ENCODE data around the gene MRPS11.
"Not testable (repeated sequence)": the region's sequence is repeated elsewhere in the genome, so short reads cannot be mapped to it uniquely, and the experiment has no call there.

The MRPS11 gene

DNA sequence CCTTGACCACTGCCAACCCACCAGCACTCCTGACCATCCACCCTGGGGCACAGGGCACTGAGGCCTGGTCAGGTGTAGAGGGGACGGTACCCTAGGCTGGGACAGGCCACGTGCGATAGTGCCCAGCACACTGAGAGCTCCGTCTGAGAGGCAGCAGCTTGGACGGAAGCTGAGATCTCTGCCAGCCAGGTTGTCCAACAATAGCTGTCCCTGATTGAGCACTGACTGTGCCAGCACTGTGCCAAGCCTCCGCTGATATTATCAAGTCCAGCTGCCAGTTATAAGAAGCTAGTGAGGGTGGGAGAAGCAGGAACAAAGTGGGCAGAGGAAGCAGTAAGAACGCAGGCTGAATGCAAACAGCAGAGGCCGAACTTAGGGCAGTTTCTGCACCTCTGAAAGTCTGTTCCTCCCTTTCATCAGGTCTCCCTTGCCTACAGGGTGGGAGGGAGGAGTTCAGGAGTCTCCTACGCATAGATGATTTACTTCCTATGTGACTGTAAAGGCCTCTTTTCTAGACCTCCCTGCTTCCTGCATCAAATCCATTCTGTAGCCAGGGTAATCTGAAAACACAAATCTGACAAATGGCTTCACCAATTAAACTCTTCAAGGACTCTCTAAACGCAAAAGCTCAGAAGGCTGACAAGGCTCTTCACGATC, 29.7 kb downstream of the MRPS11 start:
- DNase-seq = no peak

DNA sequence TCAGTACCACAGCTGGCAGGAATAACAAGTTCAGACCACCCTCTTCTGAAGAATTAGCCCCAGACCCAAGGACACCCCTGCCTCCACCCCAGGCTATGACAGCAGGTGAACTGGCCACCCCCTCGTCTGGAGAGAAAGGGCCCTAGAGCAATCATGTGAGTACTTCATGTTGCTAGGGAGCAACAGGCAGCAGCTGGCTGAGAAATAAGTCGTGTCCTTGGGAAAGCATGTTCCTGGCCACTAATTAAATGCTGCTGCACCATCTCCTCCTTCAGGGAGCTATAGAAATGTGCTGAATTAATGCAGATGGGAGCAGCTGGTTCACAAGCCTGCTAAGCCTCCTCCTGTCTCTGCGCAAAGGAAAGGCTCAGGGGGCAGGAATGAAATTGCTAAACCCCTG, 31.5 kb downstream of the MRPS11 start:
- DNase-seq = no peak

DNA sequence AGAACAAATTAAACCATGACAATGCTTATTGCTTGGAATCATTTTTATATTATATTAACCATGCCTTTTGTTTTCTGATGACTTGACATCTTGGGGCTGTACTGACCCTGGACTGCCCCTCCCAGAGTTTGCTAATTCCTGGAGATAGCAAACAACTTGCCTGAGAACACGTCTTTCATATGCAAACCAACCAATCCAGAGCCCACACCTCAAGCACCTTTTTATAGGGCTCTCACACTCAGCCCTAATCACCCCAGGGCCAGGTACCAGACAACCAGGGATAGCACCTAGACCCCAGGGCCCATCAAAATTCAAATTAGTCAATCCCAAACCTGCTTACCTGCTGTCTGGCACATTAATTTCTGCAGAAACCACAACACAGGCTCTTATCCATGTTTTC, 36.9 kb downstream of the MRPS11 start:
- DNase-seq = no peak

DNA sequence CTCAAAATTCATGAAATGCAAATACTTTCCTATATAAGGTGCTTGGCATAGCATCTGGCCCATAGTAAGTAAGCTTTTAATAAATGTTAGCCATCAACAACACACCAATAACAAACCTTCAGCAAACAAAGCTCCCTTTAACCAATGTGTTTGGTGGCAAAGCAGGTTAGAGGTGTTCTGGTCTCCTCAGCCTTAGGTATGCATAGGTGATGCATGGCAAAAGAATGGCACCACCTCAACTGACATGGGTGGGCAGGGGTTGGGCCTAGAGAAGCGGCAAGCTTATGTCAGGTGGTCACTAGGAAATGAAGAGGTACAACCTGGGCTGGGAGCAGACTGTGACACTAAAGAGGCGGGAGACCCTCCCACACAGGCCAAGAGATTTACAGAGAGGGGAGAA, 38.2 kb downstream of the MRPS11 start:
- DNase-seq = no peak

DNA sequence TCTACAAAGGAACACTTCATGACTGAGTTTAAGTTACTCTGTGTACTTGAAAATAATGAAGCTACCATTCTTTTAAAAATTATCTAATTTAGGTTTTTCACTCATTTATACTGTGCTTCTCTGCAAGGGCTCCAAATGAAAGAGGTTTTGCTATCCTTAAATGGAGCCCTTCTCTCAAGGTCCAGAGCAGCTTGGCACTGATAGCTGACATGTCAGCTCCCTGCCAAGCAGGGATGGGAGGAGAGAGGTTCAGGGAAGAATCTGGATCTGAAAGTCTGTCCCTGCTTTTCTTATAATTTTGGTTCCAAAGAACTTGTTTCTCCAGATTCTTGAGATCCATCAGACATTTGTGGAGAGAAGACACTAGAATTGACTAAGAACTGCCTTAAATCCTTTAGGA, 39.1 kb downstream of the MRPS11 start:
- no peak for DNase-seq

DNA sequence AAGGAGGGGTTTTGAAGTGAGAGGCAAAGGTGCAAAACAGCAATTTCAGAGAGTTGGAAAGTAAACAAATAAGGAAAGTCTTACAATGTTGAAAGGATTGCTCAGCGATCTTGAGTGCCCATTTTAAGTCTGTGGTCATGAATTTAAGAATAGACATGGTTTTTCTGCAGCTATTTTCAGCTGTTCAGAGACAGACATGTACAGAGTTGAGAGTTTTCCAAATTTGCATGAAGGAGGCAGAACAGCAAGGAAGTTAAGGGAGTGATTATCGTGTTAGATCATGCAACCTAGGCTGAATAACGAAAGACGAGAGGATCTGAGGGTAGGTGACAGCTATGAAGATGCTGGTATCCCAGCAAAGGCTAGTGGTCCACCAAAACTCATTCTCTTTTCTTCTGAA, 41.8 kb downstream of the MRPS11 start:
- no peak for DNase-seq

DNA sequence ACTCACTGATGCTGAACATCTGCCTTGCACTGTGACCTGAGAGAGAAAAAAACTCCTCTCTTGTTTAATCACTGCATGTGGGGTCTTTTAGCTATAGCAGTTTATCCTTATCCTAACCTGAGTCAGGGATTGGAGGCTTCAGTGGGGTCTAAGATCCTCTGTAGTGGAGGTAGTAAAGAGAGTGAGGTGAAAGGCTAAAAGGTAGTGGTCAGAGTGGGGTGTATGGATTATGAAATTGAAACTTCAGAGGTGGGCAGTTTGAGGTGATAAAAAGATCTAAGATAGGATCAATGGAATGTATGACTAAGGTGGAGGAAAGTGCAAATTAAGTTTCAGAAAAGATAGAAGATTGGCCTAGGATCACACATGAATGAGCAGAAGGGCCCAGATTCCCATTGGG, 42.5 kb downstream of the MRPS11 start:
- no peak for DNase-seq

DNA sequence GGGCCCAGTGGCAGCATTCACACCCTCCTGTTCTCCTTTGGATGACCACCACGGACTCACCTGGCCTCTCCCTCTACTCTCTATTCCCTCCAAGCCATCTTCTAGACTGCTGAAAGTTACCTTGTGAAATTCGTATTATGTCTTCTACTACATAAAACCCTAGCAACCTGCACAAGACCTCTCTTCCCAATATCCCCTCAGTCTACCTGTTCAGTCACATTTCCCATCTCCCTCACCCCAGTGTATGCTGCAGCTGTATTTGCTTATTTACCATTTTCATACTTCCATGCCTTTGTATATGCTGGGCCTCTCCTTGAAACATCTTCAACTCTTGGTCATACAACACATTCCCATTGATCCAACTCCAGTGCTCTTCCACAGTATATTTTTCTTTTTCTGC, 43.7 kb downstream of the MRPS11 start:
- no peak for DNase-seq

DNA sequence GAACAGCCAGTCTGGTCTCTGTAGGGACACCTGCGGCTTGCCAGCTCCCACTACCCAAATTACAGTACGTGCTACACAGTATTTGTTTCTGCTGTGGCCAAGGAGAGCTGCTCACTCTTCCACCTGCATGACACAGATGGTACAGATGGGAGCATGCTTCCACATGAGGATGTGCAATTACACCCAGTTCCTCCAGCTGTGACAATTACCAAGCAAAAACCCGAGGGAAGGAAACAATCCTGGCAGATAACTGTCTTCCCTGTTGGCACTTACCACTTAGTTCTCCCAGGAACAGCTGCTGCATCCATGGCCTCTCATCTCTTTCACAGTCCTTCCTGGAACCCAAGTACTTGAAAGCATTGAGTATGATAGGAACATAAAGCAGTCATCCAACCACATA, 44.6 kb downstream of the MRPS11 start:
- DNase-seq = no peak

DNA sequence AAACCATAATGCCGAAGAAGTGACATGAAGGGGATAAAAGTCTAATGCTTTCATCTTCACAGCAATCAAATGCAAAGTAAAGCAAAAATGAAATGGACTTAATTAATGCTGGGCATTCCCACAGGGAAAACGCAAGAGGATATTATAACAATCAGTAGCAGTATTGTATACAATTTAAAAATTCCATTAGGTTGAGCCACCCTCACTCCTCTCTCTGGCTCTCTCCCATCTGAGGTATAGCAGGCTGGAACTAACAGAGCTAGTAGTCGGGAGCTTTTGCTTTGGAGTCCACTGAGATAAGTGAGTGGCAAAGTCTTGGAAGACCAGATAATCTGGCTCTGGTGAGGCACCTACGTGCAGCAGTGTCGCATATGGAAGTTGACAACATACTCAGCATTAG, 45.1 kb downstream of the MRPS11 start:
- no peak for DNase-seq

DNA sequence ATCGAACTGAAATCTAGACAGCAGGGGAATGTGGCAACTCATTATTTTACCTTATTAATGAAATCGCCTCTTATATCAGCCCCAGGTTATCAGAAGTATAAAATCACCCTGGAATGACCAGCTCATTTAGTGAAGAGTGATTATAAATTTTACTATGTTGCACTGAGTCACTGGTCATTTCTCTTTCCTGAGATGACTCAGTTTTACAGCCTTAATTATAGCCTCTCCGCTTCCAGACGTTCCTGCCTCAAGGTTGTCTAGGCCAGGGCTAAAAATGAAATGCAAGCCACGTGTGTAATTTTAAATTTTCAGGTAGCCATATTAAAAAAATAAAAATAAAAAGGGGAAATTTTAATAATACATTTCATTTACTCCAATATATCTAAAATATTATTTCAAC, 45.7 kb downstream of the MRPS11 start:
- DNase-seq = no peak

DNA sequence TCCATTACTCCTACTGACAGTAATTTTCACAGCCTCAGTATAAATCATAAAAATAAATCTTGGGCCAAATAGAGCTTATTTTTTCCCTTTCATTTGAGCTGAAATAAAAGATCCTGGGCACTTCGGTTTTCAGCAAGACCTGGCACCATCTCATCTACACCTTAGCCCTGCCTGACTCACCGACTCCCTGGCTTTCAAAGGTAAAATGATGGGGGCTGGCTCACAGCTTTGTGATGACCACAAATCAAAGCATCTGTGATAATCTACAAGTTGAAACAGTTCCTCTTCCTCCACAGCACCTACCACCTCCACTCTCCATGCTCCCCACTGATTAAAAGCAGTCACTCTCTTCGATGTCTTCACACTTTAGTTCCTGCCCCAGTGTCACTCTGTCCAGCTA, 51.4 kb downstream of the MRPS11 start:
- no peak for DNase-seq

DNA sequence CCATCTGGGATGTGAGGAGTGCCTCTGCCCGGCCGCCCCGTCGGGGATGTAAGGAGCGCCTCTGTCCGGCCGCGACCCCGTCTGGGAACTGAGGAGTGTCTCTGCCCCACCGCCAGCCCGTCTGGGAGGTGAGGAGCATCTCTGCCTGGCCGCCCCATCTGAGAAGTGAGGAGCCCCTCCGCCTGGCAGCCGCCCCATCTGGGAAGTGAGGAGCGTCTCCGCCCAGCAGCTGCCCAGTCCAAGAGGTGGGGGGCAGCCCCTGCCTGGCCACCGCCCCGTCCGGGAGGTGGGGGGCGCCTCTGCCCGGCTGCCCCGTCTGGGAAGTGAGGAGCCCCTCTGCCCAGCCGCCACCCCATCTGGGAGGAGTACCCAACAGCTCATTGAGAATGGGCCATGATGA, 56.6 kb downstream of the MRPS11 start:
- DNase-seq = not testable (repeated sequence)

DNA sequence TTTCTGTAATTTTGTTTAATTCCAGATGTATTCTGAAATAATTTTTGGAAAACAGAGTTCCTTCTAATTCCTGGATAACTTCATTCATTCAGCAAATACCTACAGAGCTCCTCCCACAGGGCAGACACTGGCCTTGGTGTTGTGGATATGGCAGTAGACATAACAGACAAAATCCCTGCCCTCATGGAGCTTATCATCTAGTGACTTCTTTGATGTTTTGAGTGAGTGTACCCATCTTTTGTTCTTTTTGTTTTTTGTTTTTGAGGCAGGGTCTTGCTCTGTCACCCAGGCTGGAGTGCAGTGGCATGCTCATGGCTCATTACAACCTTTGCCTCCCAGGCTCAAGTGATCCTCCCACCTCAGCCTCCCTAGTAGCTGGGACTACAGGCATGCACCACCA, 57.9 kb downstream of the MRPS11 start:
- DNase-seq = no peak

DNA sequence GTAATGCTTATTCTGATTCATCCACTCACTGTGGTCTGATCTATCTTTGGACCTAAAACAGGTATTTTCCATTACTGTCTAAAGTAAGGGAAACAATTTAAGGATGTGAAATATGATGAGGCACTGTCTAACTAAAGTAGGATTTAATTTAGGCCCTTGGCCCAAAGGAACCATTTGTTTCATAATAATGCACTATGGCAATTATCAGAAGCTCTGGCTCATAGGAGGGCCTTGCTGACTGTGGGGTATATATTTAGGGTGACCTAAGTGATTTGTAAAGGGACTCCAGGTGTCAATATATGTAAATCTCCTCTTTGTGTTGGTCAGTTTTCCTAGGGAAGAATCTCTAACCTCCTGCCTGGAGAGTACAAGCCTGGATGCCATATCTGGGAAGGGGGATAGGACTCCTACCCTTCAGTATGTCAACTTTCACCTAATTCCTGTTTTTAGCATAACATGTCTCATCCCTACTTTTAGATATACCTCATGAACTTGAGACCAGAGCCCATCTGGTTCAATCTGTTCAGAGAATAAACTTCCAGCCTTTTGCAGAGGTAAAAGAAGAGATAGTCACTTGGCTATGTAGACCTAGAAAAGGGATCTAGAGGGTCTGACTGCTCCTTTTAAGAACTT, 58.9 kb downstream of the MRPS11 start:
- DNase-seq = no peak

DNA sequence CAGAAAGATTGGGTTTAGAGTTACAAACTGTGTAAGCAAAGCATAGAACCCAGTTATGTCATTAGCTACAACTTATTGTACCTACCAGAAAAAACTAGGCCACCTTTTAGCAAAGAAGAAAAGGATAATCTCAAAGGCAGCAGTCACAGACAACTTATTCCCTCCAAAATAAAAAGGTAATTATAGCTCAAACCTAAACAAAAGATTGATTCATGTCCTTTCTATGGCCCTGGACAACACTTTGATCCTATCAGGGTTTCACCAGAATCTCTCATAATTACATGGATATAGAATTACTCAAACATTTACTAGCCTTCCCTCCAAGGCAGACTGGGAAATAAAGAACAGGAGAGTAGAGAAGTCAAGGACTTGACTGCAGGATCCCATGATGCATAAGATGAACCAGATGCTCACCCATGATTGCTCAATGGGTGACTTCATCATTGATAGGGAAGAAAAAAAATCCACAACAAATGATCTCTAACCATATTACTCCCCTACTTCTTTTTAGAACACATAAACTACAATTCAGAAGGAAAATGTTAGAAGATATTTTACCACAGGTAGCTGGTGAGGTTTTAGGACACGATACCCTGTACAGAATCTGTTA, 61.6 kb downstream of the MRPS11 start:
- DNase-seq = no peak

Data from NCI-H2081 treated with DMSO at 0.1 percent for 48 hours (cell line).